Parathyroid adenoma (tissue), 2 donors: ENCODE data around the gene EPDR1.
A peak's percentile ranks its signal among the peaks of the same experiment; 100 is the strongest.

Experiments
- H2AFZ ChIP-seq: fragments of 300-600 bp; sonication (generic); one replicate; pipeline ENCODE4 v1.7.0; 2017; ENCODE audit warnings: antibody characterized with exemption, mild to moderate bottlenecking
- H3K27ac ChIP-seq: fragments of 300-600 bp; sonication (generic); one replicate; pipeline ENCODE4 v1.7.0; 2017
- H3K27me3 ChIP-seq: fragments of 300-600 bp; sonication (generic); one replicate; pipeline ENCODE4 v1.7.0; 2017; ENCODE audit warnings: low read length; ENCODE audit not compliant: control insufficient read depth, insufficient read depth
- H3K36me3 ChIP-seq: fragments of 300-600 bp; sonication (generic); one replicate; pipeline ENCODE4 v1.7.0; 2017; ENCODE audit warnings: low read length; ENCODE audit not compliant: control insufficient read depth, insufficient read depth
- H3K4me1 ChIP-seq: fragments of 300-600 bp; sonication (generic); one replicate; pipeline ENCODE4 v1.7.0; 2017; ENCODE audit warnings: control low read depth
- H3K4me2 ChIP-seq: fragments of 300-600 bp; sonication (generic); one replicate; pipeline ENCODE4 v1.7.0; 2017; ENCODE audit warnings: low read length
- H3K4me3 ChIP-seq: fragments of 300-600 bp; sonication (generic); one replicate; pipeline ENCODE4 v1.7.0; 2017; ENCODE audit warnings: low read depth, low read length
- H3K79me2 ChIP-seq: fragments of 300-600 bp; sonication (generic); one replicate; pipeline ENCODE4 v1.7.0; 2017; ENCODE audit warnings: control low read depth
- H3K9ac ChIP-seq: fragments of 300-600 bp; sonication (generic); one replicate; pipeline ENCODE4 v1.7.0; 2017; ENCODE audit warnings: mild to moderate bottlenecking
- H3K9me3 ChIP-seq: fragments of 300-600 bp; sonication (generic); one replicate; pipeline ENCODE4 v1.7.0; 2017; ENCODE audit warnings: low read length; ENCODE audit not compliant: control insufficient read depth
- TF ChIP-seq, protein P1 (sequence below): fragments of 300-600 bp; sonication (generic); IDR thresholded peaks from one replicate; pipeline ENCODE4 v1.7.0; 2017; ENCODE audit warnings: antibody characterized with exemption, mild to moderate bottlenecking
- donor health status: primary hyperparathyroidism.

The EPDR1 gene

DNA sequence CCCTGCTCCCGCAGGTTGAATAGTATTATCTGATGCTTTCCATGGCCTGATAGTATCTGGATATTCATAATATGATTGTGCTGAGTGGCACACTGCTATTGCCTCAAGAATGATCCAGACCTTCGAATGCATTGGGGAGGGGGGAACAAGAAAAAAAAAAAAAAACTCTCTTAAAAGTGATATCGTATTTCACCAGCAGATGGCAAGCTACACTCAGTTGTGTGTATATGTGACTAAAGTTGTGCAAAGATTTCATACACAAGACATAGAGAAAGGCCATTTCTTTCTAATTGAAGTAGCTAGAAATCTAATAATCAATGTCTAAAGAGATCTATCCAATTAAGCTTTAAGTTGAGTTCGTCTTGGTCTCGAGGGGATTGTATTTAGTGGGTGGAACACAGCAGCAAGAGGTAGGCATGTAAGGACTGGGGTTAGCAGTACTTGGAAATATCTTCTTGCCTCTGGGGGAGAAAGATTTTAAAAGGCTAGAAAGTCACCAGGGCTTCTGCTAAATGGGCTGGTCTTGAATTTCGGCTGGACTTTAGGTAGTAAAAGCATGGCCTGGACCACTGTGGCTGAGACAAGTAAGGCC is 19.1 kb upstream of the EPDR1 start:
- no peaks in the 10 kb centered on the region for H3K9me3 ChIP-seq
- H3K27ac ChIP-seq: no peak overlapping the region
- H3K36me3 ChIP-seq: no peaks in the 10 kb centered on the region
- H2AFZ ChIP-seq: no peak overlapping the region
- no peak overlapping the region for H3K9ac ChIP-seq
- no peaks in the 10 kb centered on the region for H3K27me3 ChIP-seq
- peaks cover 8% of the 10 kb centered on the region for H3K4me1 ChIP-seq
- no peak overlapping the region for H3K4me3 ChIP-seq
- TF ChIP-seq, protein P1, sequence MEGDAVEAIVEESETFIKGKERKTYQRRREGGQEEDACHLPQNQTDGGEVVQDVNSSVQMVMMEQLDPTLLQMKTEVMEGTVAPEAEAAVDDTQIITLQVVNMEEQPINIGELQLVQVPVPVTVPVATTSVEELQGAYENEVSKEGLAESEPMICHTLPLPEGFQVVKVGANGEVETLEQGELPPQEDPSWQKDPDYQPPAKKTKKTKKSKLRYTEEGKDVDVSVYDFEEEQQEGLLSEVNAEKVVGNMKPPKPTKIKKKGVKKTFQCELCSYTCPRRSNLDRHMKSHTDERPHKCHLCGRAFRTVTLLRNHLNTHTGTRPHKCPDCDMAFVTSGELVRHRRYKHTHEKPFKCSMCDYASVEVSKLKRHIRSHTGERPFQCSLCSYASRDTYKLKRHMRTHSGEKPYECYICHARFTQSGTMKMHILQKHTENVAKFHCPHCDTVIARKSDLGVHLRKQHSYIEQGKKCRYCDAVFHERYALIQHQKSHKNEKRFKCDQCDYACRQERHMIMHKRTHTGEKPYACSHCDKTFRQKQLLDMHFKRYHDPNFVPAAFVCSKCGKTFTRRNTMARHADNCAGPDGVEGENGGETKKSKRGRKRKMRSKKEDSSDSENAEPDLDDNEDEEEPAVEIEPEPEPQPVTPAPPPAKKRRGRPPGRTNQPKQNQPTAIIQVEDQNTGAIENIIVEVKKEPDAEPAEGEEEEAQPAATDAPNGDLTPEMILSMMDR: peak; percentile 63
- H3K4me2 ChIP-seq: no peak overlapping the region
- no peaks in the 10 kb centered on the region for H3K79me2 ChIP-seq

DNA sequence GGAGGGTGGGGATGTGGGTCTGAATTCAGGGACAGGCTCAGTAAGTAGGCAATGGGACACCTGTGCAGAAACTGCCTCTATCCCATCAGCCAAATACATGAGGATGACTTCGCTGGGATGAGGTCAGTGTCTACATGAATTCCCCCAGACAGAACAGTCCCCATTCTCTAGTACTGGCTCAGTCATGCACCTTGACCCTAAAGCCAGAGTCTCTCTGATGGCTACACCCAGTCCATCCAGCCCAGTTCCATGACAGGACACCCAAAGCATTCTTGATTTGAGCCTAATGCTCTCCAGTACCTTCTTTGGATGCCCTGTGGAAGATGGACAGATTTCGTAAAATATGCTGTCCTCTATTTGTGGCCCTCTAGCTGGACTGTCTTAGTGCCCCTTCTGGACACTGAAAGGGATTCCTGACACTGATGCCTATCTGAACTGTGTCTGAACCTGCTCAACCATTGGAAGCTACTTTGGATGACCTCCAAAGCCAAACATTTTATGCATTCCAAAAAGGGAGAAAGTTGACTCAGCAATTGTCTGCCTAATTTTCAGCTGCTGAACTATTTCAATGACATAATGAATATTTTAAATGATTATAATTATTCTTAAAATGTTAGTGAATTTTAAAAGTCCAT is 18.4 kb upstream of the EPDR1 start:
- Histone ChIP-seq H3K36me3 (no peaks in the 10 kb centered on the region), H3K79me2 (no peaks in the 10 kb centered on the region), H3K27ac (no peak overlapping the region), H3K4me2 (no peak overlapping the region), H3K4me3 (no peak overlapping the region), H3K4me1 (peaks cover 8% of the 10 kb centered on the region), H2AFZ (peak overlapping the region; percentile 43), H3K9me3 (no peaks in the 10 kb centered on the region), H3K27me3 (no peaks in the 10 kb centered on the region), H3K9ac (no peak overlapping the region)
- TF ChIP-seq, protein P1: no peak

- no peak overlapping the region for H3K4me2 ChIP-seq
- no peak overlapping the region for H3K9ac ChIP-seq
- no peaks in the 10 kb centered on the region for H3K27me3 ChIP-seq
- no peak overlapping the region for H2AFZ ChIP-seq
- no peaks in the 10 kb centered on the region for H3K79me2 ChIP-seq
- TF ChIP-seq, protein P1: no peak
- H3K4me1 ChIP-seq: no peaks in the 10 kb centered on the region
- no peak overlapping the region for H3K4me3 ChIP-seq
- H3K9me3 ChIP-seq: no peaks in the 10 kb centered on the region
- H3K27ac ChIP-seq: no peak overlapping the region
- H3K36me3 ChIP-seq: no peaks in the 10 kb centered on the region
Measured at GRCh38 chr7:37908221-37908788, 12.1 kb upstream of the EPDR1 start.

GRCh38 chr7:37912756-37913155 is 7.7 kb upstream of the EPDR1 start:
- H3K4me1 ChIP-seq: no peaks in the 10 kb centered on the region
- no peak overlapping the region for H3K27ac ChIP-seq
- no peak overlapping the region for H3K4me2 ChIP-seq
- TF ChIP-seq, protein P1: no peak
- H3K9me3 ChIP-seq: no peaks in the 10 kb centered on the region
- no peak overlapping the region for H3K9ac ChIP-seq
- H3K27me3 ChIP-seq: no peaks in the 10 kb centered on the region
- peak overlapping the region; percentile 61 for H2AFZ ChIP-seq
- no peak overlapping the region for H3K4me3 ChIP-seq
- no peaks in the 10 kb centered on the region for H3K79me2 ChIP-seq
- H3K36me3 ChIP-seq: no peaks in the 10 kb centered on the region
